Osteocyte (in vitro differentiated cells): ENCODE results near the gene TMEM114. TPM values are rescaled to one million over a fixed set of nuclear protein-coding genes. Genes with fewer than 3 reads are reported as not detected.
A peak's percentile ranks its signal among the peaks of the same experiment; 100 is the strongest.

Experiments
- DNase-seq: peaks from one replicate; pipeline ENCODE4 v3.0.0; 2021; ENCODE audit warnings: mixed read lengths; ENCODE audit not compliant: unreplicated experiment; ENCODE audit errors: extremely low spot score
- H3K27ac Mint-ChIP-seq: one replicate; pipeline ENCODE4 v1.8.0; 2021; ENCODE audit warnings: mild to moderate bottlenecking, mixed read lengths; ENCODE audit not compliant: unreplicated experiment
- H3K27me3 Mint-ChIP-seq: one replicate; pipeline ENCODE4 v1.8.0; 2021; ENCODE audit warnings: mixed read lengths; ENCODE audit not compliant: unreplicated experiment
- H3K36me3 Mint-ChIP-seq: one replicate; pipeline ENCODE4 v1.8.0; 2021; ENCODE audit warnings: mixed read lengths; ENCODE audit not compliant: unreplicated experiment
- H3K4me1 Mint-ChIP-seq: one replicate; pipeline ENCODE4 v1.8.0; 2021; ENCODE audit warnings: mixed read lengths; ENCODE audit not compliant: unreplicated experiment
- H3K4me3 Mint-ChIP-seq: one replicate; pipeline ENCODE4 v1.8.0; 2021; ENCODE audit warnings: mild to moderate bottlenecking, moderate library complexity, mixed read lengths; ENCODE audit not compliant: unreplicated experiment
- H3K9me3 Mint-ChIP-seq: one replicate; pipeline ENCODE4 v1.8.0; 2021; ENCODE audit warnings: mixed read lengths; ENCODE audit not compliant: unreplicated experiment
- CTCF ChIP-seq: fragments of 200-600 bp; sonication (generic); IDR thresholded peaks from 2 replicates; pipeline ENCODE4 v1.5.0; 2021; ENCODE audit warnings: antibody characterized with exemption, mild to moderate bottlenecking, moderate library complexity
- total RNA-seq: library from RNA; stranded (reverse); gene quantifications from 2 replicates; pipeline ENCODE4 v1.2.1, GENCODE V29; 2021

The TMEM114 gene
- total RNA-seq, 1 donor from 2014 or later = not detected

GRCh38 chr16:8583199-8583598 is 7.1 kb downstream of the TMEM114 start:
- no peak for TF ChIP-seq CTCF
- Mint-ChIP-seq H3K9me3 (no peaks in the 10 kb centered on the region), H3K4me1 (peaks cover 11% of the 10 kb centered on the region), H3K27ac (no peak overlapping the region), H3K36me3 (no peaks in the 10 kb centered on the region), H3K27me3 (peaks cover 20% of the 10 kb centered on the region), H3K4me3 (no peak overlapping the region)
- no peak for DNase-seq

- TF ChIP-seq CTCF = no peak
- DNase-seq = no peak
- H3K27me3 Mint-ChIP-seq = peaks cover 12% of the 10 kb centered on the region
- H3K4me1 Mint-ChIP-seq = peaks cover 11% of the 10 kb centered on the region
- H3K4me3 Mint-ChIP-seq = no peak overlapping the region
- no peaks in the 10 kb centered on the region for H3K9me3 Mint-ChIP-seq
- H3K27ac Mint-ChIP-seq = peak overlapping the region; percentile 36
- no peaks in the 10 kb centered on the region for H3K36me3 Mint-ChIP-seq
These were observed 8.3 kb downstream of the TMEM114 start for GRCh38 chr16:8581831-8582580.

GRCh38 chr16:8579559-8579958 is 10.8 kb downstream of the TMEM114 start:
- Mint-ChIP-seq H3K27ac (no peak overlapping the region), H3K4me1 (peaks cover 11% of the 10 kb centered on the region), H3K27me3 (peaks cover 8% of the 10 kb centered on the region), H3K9me3 (no peaks in the 10 kb centered on the region), H3K36me3 (no peaks in the 10 kb centered on the region), H3K4me3 (no peak overlapping the region)
- no peak for DNase-seq
- TF ChIP-seq CTCF = no peak

GRCh38 chr16:8577678-8578304 is 12.5 kb downstream of the TMEM114 start:
- no peak overlapping the region for H3K4me3 Mint-ChIP-seq
- TF ChIP-seq CTCF = no peak
- peaks cover 13% of the 10 kb centered on the region for H3K4me1 Mint-ChIP-seq
- DNase-seq = no peak
- no peaks in the 10 kb centered on the region for H3K9me3 Mint-ChIP-seq
- no peak overlapping the region for H3K27ac Mint-ChIP-seq
- peaks cover 8% of the 10 kb centered on the region for H3K27me3 Mint-ChIP-seq
- no peaks in the 10 kb centered on the region for H3K36me3 Mint-ChIP-seq

DNA sequence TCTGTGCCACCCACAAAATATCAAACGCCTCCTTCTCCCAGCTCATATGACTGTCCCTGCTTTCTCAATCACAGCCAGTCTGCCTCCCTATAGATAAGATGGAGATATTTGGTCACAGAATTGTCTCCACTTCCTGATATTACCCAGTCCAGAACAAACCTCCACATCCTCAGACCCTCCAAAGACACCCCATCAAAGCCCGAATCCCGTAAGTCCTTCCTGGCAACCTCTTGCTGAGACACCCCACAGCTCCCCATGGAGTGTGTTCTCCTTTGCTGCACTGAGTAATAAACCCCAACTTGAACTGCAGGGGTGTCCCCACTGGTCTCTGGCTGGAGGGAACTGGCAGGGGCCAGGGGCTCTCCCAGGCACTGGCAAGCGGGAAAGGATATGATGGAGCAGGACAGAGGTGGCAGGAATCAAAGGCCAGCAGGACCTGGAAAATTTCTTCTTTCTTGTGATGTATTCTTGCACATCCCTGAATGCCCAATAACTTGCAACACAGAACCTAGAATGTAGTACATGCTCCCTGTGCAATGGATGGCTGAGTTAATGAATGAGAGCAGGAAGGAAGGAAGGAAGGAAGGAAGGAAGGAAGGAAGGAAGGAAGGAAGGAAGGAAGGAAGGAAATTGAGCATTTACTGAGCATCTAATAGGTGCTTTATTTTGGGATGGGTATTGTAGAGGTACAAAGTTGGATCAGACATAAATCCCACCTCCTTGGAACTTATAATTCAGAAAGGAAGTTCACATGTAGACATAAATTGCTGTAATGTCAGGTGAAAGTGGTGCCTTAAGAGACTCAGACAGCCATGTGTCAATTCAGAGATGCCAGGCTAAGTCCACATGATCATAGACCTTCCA is 13.9 kb downstream of the TMEM114 start:
- no peak for DNase-seq
- Mint-ChIP-seq H3K4me3 (no peak overlapping the region), H3K36me3 (no peaks in the 10 kb centered on the region), H3K27me3 (peaks cover 8% of the 10 kb centered on the region), H3K27ac (no peak overlapping the region), H3K9me3 (no peaks in the 10 kb centered on the region), H3K4me1 (peaks cover 4% of the 10 kb centered on the region)
- TF ChIP-seq CTCF = no peak
